Activated naive CD4-positive, alpha-beta T cell treated with anti-CD3 and anti-CD28 coated beads, Interleukin-2, amount 10 ng/mL, durations not matched to agents 7 days and 5 days (primary cell): ENCODE results near the gene GRIK2.

ENCODE experiments used
- CTCF ChIA-PET: fragments of 350-600 bp; sonication (Branson Sonifier 250); formaldehyde crosslinking; loops from one replicate; lab custom pipeline; 2021; ENCODE audit warnings: antibody characterized with exemption; lab: Charles Lee
- DNase-seq: peaks from one replicate; pipeline ENCODE4 v3.0.0-alpha.2; 2020
- H3K27ac Mint-ChIP-seq: one replicate; pipeline ENCODE4 v1.8.0; 2021; ENCODE audit warnings: mild to moderate bottlenecking, moderate library complexity, mixed read lengths
- H3K27me3 Mint-ChIP-seq: one replicate; pipeline ENCODE4 v1.8.0; 2021; ENCODE audit warnings: mild to moderate bottlenecking, mixed read lengths
- H3K36me3 Mint-ChIP-seq: one replicate; pipeline ENCODE4 v1.8.0; 2021; ENCODE audit warnings: mixed read lengths
- H3K4me1 Mint-ChIP-seq: one replicate; pipeline ENCODE4 v1.8.0; 2021; ENCODE audit warnings: mixed read lengths
- H3K4me3 Mint-ChIP-seq: one replicate; pipeline ENCODE4 v1.8.0; 2021; ENCODE audit warnings: mild to moderate bottlenecking, moderate library complexity, mixed read lengths
- H3K9me3 Mint-ChIP-seq: one replicate; pipeline ENCODE4 v1.8.0; 2021; ENCODE audit warnings: mixed read lengths

The GRIK2 gene

DNA sequence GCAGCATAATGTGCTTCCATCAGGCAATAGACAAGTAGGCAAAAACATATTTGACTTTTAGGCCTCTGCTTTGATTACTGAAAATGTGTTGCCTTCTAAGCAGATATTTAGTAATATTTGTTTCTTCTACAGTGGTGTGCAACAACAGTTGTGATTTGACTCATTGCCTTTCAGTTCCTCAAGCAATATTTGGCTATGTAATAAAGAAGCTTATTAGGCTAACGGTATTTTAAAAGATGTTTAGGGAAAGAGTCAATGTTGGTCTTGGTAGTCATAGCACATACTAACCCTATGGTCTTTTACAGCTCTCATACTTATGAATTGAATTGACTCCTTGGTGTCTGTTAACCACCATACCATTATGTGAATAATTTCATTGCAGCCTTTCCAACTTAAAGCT lies 124.1 kb downstream of the GRIK2 start:
- Mint-ChIP-seq H3K4me1 (no peaks in the 10 kb centered on the region), H3K27me3 (no peaks in the 10 kb centered on the region), H3K27ac (no peak overlapping the region), H3K4me3 (no peak overlapping the region), H3K36me3 (no peaks in the 10 kb centered on the region), H3K9me3 (no peaks in the 10 kb centered on the region)
- CTCF ChIA-PET = no interaction called here
- no peak for DNase-seq

DNA sequence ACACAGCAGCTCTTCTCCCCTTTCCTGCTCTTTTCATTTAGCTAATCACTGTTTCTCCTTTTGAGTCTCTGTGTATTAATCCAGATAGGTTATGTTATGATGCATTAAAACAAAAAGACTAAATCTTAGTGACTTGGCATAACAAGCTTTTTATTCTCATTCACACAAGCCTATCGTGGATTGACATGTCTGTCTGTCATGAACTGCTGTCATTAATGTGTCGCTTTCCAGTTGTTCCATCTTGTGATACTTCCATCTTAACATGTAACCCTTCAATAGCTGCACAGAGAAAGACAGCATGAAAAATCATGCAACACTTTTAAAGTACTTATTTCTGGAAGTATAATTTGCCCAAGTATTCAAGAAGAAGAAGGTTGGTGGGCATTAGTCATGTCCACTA lies 128.7 kb downstream of the GRIK2 start:
- Mint-ChIP-seq H3K4me1 (no peaks in the 10 kb centered on the region), H3K36me3 (no peaks in the 10 kb centered on the region), H3K27me3 (no peaks in the 10 kb centered on the region), H3K27ac (peak overlapping the region; percentile 20), H3K4me3 (no peak overlapping the region), H3K9me3 (peaks cover 7% of the 10 kb centered on the region)
- CTCF ChIA-PET = no interaction called here
- DNase-seq = no peak

DNA sequence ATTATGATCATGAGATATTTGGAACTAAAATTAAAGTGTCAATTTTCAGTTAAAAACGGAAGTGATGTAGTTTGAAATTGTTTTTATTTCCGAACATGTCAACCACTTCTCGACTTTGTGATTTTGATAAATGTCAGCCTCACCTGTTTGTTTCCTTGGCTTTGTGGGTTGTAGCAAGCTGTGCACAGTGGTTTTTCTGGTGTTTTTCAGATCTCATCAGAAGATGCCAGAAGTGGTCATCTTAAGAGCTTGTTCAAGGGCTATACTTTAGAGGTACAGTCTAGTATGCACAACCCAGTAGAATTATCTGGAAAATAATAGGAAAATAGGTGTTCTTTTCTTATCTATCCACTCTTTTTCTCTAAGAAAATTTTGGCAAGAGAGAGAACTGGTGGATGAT lies 134.0 kb downstream of the GRIK2 start:
- no peaks in the 10 kb centered on the region for H3K27me3 Mint-ChIP-seq
- H3K36me3 Mint-ChIP-seq = no peaks in the 10 kb centered on the region
- peaks cover 7% of the 10 kb centered on the region for H3K9me3 Mint-ChIP-seq
- H3K27ac Mint-ChIP-seq = no peak overlapping the region
- CTCF ChIA-PET = no interaction called here
- H3K4me3 Mint-ChIP-seq = no peak overlapping the region
- H3K4me1 Mint-ChIP-seq = no peaks in the 10 kb centered on the region
- DNase-seq = no peak

DNA sequence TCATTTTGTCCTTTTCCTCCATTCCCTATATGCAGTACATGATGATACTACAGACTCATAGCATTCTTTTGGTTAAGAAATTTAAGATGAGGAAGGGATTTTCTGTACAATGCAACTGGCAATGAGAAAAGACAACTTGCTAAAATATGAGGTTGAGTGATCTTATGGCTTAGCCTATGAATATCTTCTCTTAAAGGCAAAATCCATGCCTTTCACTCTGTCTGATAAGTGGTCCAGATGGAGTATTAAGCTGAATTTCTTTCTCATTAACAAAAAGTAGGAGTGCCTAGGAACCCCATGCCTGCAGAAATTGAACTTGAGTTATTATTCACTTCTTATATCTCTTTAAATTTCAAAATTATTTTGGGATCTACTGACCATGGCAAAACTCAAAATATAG lies 135.3 kb downstream of the GRIK2 start:
- no peaks in the 10 kb centered on the region for H3K4me1 Mint-ChIP-seq

DNA sequence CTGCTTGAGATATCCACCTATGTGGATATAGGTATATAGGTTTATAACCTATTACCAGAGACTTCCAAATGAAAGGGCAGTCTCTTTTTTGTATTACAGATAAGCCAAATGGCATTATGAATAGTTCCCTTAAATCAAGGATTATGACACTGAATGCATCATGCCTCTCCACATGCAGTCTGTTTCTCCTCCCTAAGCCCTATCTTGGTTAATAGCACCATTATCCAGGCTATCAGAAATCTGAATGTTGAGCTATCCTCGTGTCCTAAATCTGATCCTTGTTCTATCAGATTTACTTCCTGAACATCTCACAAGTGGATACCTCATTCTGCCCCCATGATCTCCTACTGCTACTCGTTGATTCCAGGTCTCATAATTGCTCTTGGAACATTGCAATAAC lies 138.0 kb downstream of the GRIK2 start:
- CTCF ChIA-PET = no interaction called here
- Mint-ChIP-seq H3K4me1 (no peaks in the 10 kb centered on the region), H3K9me3 (no peaks in the 10 kb centered on the region), H3K27ac (no peak overlapping the region), H3K4me3 (no peak overlapping the region), H3K27me3 (no peaks in the 10 kb centered on the region), H3K36me3 (no peaks in the 10 kb centered on the region)
- DNase-seq = no peak

More for the DNA sequence above, 135.3 kb downstream of the GRIK2 start:
- Mint-ChIP-seq H3K27ac (no peak overlapping the region), H3K9me3 (peaks cover 3% of the 10 kb centered on the region), H3K27me3 (no peaks in the 10 kb centered on the region), H3K4me3 (no peak overlapping the region), H3K36me3 (no peaks in the 10 kb centered on the region)
- no peak for DNase-seq
- CTCF ChIA-PET = no interaction called here

DNA sequence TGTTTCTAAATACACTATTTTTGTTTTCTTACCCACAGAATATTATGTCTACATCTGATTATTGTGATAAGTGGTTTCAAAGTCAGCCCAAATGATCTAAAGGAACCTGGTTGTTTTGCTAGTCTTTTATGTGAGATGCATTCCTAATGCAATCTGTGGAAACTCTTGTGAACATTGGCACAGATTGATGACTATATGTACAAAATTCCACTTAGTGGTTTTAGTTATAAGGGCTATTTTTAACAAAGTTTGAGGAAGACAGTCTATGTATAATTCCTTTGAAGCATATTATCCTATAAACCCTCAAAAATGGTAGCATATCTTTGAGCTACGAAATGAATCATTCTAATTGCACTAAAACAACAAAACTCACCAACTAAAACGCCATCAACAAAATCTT lies 140.9 kb downstream of the GRIK2 start:
- Mint-ChIP-seq H3K4me1 (no peaks in the 10 kb centered on the region), H3K27ac (no peak overlapping the region), H3K36me3 (no peaks in the 10 kb centered on the region), H3K4me3 (no peak overlapping the region), H3K9me3 (no peaks in the 10 kb centered on the region), H3K27me3 (no peaks in the 10 kb centered on the region)
- DNase-seq = no peak
- CTCF ChIA-PET = no interaction called here

DNA sequence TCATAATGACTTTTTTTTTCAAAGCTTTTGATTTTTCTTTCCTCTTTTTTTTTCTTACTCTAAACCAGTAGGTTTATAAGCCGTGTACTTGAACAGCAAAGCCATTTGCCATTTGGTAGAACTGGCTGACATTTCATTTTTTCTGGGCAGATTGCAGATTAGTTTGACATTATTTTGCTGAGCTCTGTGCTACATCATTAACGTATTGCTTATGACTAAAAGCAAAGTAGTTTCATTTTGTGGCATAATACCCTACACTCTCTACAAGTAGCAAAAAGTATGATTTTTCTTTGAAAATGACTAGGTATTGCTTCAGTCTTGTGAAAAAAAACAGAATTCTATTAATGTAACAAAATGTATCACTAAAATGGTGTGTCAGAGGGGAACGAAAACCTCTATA lies 141.3 kb downstream of the GRIK2 start:
- Mint-ChIP-seq H3K9me3 (no peaks in the 10 kb centered on the region), H3K27ac (no peak overlapping the region), H3K4me1 (no peaks in the 10 kb centered on the region), H3K27me3 (no peaks in the 10 kb centered on the region), H3K4me3 (no peak overlapping the region), H3K36me3 (no peaks in the 10 kb centered on the region)
- CTCF ChIA-PET = no interaction called here
- no peak for DNase-seq

DNA sequence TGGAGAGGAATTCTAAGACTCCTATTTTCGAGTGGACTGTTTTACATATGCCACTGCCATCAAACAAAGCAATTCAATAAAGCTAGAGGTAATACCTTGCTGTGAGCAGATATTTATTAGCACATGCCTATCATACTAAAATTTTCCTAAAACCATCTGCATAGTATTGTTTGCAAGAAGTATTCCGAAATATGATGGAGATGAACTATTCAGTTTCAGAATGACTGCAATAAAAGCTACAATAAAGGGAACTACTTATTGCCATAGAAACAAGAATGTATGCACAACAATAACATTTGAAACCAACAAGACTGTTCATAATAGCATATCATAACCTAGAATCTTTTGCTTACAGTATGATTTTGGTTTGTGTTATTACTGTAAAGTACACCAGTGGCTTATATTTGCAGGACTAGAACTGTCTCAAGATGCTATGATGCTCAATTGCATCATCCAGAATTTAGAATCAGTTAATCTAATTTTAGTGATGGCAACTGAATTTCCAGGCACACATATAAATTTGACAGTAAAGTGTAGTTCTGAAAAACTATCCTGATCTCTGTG lies 144.3 kb downstream of the GRIK2 start:
- Mint-ChIP-seq H3K4me3 (no peak overlapping the region), H3K27ac (no peak overlapping the region), H3K4me1 (no peaks in the 10 kb centered on the region), H3K9me3 (no peaks in the 10 kb centered on the region), H3K27me3 (no peaks in the 10 kb centered on the region), H3K36me3 (no peaks in the 10 kb centered on the region)
- no peak for DNase-seq
- CTCF ChIA-PET = no interaction called here

DNA sequence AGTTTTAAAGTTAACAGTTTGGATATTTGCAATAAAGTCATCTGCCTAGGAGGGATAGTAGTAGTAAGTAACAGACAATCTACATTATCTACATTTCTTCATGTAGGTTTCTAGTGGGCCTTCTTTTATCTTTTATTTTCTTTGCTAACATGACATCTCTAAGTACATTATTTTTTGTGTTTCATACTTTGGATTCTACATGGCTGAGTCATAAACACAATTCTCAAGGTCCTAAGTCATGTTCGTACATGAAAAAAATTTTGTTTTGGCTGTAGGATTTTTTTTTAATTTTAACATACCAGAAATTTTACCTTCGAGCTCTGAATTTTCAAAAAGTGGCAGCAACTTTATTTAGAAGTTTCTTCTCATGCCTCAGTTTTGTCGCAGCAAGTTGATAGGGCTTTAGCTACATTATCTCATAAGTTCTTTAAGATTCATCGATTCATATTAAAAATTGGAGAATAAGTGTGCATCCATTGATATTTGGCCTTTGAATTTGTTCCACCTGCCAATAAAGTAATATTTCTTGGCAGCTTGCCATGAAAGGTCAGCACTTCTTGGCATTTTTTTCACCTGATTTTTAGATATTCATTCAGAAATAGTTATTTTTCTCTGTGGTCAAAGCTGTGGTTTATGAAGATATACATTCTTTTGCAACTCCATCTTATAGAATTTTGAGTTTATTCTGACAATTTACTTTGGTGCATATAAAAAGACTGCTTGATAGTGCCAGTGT lies 146.2 kb downstream of the GRIK2 start:
- CTCF ChIA-PET = no interaction called here
- Mint-ChIP-seq H3K27me3 (no peaks in the 10 kb centered on the region), H3K9me3 (no peaks in the 10 kb centered on the region), H3K36me3 (no peaks in the 10 kb centered on the region), H3K4me3 (no peak overlapping the region), H3K4me1 (no peaks in the 10 kb centered on the region), H3K27ac (no peak overlapping the region)
- no peak for DNase-seq

DNA sequence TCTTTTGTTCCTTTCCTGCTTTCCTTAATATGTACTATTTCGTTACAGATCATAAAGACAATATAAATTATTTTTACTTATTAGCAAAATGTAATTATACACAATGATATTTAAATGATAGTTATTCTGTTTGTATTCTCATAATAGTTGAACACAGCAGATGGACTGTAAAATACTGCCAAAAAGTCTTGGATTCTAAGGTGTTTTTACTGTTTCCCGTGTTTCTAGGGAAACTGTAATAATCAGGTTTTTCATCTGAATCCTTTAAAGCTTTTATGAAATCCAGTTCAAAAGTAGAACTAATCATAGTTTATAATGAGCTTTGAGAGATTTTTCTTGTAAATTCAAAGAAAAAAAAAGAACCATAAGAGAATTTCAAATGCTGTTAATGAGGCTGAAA lies 148.4 kb downstream of the GRIK2 start:
- CTCF ChIA-PET = no interaction called here
- H3K4me3 Mint-ChIP-seq = no peak overlapping the region
- H3K27me3 Mint-ChIP-seq = no peaks in the 10 kb centered on the region
- H3K4me1 Mint-ChIP-seq = no peaks in the 10 kb centered on the region
- no peak overlapping the region for H3K27ac Mint-ChIP-seq
- DNase-seq = no peak
- H3K9me3 Mint-ChIP-seq = no peaks in the 10 kb centered on the region
- no peaks in the 10 kb centered on the region for H3K36me3 Mint-ChIP-seq

DNA sequence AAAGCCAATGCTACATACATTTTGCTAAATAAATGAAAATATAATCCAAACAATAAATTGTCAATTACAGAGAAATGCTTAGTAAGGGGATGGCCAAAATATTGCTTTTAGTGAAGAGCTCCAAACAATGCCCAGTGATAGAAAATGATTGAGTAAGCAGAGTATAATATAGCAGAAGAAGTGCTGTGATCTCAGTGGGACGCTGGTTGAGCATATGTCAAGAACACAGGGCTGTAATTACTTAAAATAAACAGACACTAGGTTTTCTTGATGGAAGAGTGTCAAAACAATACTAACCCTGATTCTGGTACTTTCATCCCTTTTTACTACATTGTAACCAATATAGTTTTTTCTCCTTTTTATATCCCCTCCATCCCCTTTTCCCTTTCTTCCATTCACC lies 150.3 kb downstream of the GRIK2 start:
- Mint-ChIP-seq H3K9me3 (no peaks in the 10 kb centered on the region), H3K36me3 (no peaks in the 10 kb centered on the region), H3K27me3 (no peaks in the 10 kb centered on the region), H3K4me3 (no peak overlapping the region), H3K4me1 (no peaks in the 10 kb centered on the region), H3K27ac (no peak overlapping the region)
- DNase-seq = no peak
- CTCF ChIA-PET = no interaction called here

DNA sequence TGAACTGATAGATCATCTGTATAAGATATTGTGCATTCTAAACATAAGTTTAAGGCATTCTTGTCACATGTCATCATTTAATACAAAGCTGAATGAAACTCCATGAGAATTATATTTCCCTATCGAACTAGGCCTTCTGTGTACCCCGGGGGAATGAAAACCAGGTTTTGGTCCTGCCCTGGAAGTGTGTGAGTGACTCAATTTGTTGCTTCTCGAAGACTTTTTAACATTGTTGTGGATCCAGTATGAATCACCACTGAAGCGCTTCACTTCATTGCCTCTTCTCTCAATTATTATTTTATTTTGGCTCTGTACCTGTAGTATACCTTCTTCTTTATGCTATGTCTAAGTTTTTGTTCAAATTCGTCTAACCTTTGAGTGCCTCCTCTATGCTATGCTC lies 150.8 kb downstream of the GRIK2 start:
- no peak overlapping the region for H3K4me3 Mint-ChIP-seq
- H3K4me1 Mint-ChIP-seq = no peaks in the 10 kb centered on the region
- no peaks in the 10 kb centered on the region for H3K36me3 Mint-ChIP-seq
- H3K9me3 Mint-ChIP-seq = no peaks in the 10 kb centered on the region
- CTCF ChIA-PET = no interaction called here
- H3K27ac Mint-ChIP-seq = no peak overlapping the region
- no peak for DNase-seq
- no peaks in the 10 kb centered on the region for H3K27me3 Mint-ChIP-seq

DNA sequence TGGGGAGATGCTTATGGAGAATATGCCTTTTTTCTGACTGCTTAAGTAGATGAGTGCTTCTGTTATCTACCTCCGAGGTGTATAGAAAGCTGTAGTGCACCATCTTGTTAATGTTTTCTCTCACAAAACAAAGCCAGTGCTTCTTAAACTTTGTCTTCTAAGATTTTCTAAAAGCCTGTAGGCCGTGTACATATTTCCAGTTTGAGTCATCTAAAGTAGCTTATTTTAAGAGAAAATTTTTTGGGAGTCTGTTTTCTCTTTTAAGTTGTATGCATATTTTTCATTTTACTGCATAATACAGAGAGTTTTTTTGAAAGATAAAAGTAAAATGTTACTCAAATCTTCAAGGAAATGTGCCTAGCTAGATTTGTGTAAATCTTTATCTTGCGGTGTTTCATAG lies 151.7 kb downstream of the GRIK2 start:
- H3K4me3 Mint-ChIP-seq = no peak overlapping the region
- DNase-seq = no peak
- no peaks in the 10 kb centered on the region for H3K27me3 Mint-ChIP-seq
- H3K36me3 Mint-ChIP-seq = no peaks in the 10 kb centered on the region
- H3K9me3 Mint-ChIP-seq = no peaks in the 10 kb centered on the region
- CTCF ChIA-PET = no interaction called here
- H3K27ac Mint-ChIP-seq = no peak overlapping the region
- no peaks in the 10 kb centered on the region for H3K4me1 Mint-ChIP-seq

DNA sequence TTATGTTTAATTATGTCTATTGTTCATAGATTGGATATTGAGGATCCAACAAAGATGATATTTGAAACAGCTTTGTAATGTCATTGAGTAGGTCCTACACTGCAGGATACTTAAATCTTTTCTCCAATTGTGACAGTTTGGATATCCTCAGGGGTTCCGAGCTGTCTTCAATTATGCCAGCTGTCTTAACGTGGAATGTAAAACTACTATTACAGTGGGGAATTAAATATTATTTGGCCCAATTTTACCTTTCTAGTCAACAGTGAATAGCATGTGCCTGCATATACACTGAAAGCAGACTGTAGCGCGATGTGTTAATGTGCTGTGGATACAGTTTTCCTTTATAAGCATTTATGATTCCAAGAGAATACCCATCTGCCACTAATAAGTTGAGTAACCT lies 156.9 kb downstream of the GRIK2 start:
- no peak for DNase-seq
- H3K9me3 Mint-ChIP-seq = no peaks in the 10 kb centered on the region
- no peak overlapping the region for H3K4me3 Mint-ChIP-seq
- CTCF ChIA-PET = no interaction called here
- no peaks in the 10 kb centered on the region for H3K4me1 Mint-ChIP-seq
- no peaks in the 10 kb centered on the region for H3K27me3 Mint-ChIP-seq
- no peaks in the 10 kb centered on the region for H3K36me3 Mint-ChIP-seq
- no peak overlapping the region for H3K27ac Mint-ChIP-seq

DNA sequence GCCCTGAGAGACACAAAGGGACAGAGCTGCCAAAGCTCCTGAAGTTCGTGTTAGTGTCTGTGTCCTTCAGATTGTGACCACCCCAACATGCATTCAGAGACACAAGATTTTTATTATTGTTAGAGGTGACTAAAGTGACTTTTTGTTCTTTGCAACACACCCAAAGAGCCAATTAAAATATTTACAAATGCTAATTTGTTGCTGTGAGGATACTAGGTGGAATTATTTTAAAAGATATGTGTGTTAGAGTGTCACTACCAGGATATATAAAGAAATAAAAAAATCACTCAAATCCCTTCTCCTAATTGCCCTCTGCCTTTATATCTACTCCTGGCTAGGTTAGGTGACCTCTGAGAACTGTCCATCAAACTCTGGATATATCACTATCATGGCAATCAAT lies 160.7 kb downstream of the GRIK2 start:
- DNase-seq = no peak
- H3K9me3 Mint-ChIP-seq = no peaks in the 10 kb centered on the region
- CTCF ChIA-PET = no interaction called here
- no peak overlapping the region for H3K4me3 Mint-ChIP-seq
- H3K27me3 Mint-ChIP-seq = no peaks in the 10 kb centered on the region
- H3K4me1 Mint-ChIP-seq = no peaks in the 10 kb centered on the region
- H3K27ac Mint-ChIP-seq = no peak overlapping the region
- H3K36me3 Mint-ChIP-seq = no peaks in the 10 kb centered on the region
